Dendritic cell treated with granulocyte-macrophage colony-stimulating factor and Interleukin-4, amounts not matched to agents 40 ng/mL and 50 ng/mL, for 4 days (primary cell): ENCODE measurements around the gene ZNF557.
"Not testable (repeated sequence)": the region's sequence is repeated elsewhere in the genome, so short reads cannot be mapped to it uniquely, and the experiment has no call there.

ENCODE experiments used
- H3K27ac Mint-ChIP-seq: one replicate; pipeline ENCODE4 v1.8.0; 2022; ENCODE audit warnings: mild to moderate bottlenecking, mixed read lengths
- H3K27me3 Mint-ChIP-seq: one replicate; pipeline ENCODE4 v1.8.0; 2022; ENCODE audit warnings: mild to moderate bottlenecking, mixed read lengths
- H3K36me3 Mint-ChIP-seq: one replicate; pipeline ENCODE4 v1.8.0; 2022; ENCODE audit warnings: low read depth, mixed read lengths
- H3K4me1 Mint-ChIP-seq: one replicate; pipeline ENCODE4 v1.8.0; 2022; ENCODE audit warnings: low read depth, mixed read lengths
- H3K4me3 Mint-ChIP-seq: one replicate; pipeline ENCODE4 v1.8.0; 2022; ENCODE audit warnings: mild to moderate bottlenecking, moderate library complexity, mixed read lengths
- H3K9me3 Mint-ChIP-seq: one replicate; pipeline ENCODE4 v1.8.0; 2022; ENCODE audit warnings: mixed read lengths
- intact Hi-C: fragments of 100-400 bp; cut with micrococcal nuclease; formaldehyde crosslinking; loops from one replicate; pipeline ENCODE4 v1.15.0; 2022

Gene ZNF557

GRCh38 chr19:7063339-7063738, 6.2 kb upstream of the ZNF557 start:
- no peaks in the 10 kb centered on the region for H3K36me3 Mint-ChIP-seq
- no peaks in the 10 kb centered on the region for H3K4me1 Mint-ChIP-seq
- intact Hi-C loops: no loop called here
- no peaks in the 10 kb centered on the region for H3K27me3 Mint-ChIP-seq
- no peak overlapping the region for H3K27ac Mint-ChIP-seq
- H3K4me3 Mint-ChIP-seq: no peak overlapping the region
- no peaks in the 10 kb centered on the region for H3K9me3 Mint-ChIP-seq

- Mint-ChIP-seq H3K9me3 (no peaks in the 10 kb centered on the region), H3K27me3 (no peaks in the 10 kb centered on the region), H3K36me3 (no peaks in the 10 kb centered on the region), H3K27ac (peak overlapping the region; percentile 5), H3K4me3 (no peak overlapping the region), H3K4me1 (peaks cover 3% of the 10 kb centered on the region)
- intact Hi-C loops: no loop called here
These were observed 5.6 kb upstream of the ZNF557 start for GRCh38 chr19:7063764-7064418.

DNA sequence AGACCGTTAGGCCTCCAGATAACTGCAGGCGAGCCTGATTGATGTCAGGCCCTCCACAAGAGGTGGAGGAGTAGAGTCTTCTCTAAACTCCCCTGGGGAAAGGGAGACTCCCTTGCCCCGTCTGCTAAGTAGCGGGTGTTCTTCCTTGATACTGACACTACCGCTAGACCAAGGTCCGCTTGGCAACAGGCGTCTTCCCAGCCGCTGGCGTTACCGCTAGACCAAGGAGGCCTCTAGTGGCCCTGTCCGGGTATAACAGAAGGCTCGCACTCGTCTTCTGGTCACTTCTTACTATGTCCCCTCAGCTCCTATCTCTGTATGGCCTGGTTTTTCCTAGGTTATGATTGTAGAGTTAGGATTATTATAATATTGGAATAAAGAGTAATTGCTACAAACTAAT, 2.4 kb upstream of the ZNF557 start:
- H3K27ac Mint-ChIP-seq, H3K27me3 Mint-ChIP-seq, H3K4me3 Mint-ChIP-seq, H3K9me3 Mint-ChIP-seq, intact Hi-C loops: not testable (repeated sequence)
- peaks cover 11% of the 10 kb centered on the region for H3K4me1 Mint-ChIP-seq
- peaks cover 25% of the 10 kb centered on the region for H3K36me3 Mint-ChIP-seq

GRCh38 chr19:7067716-7068115, 1.8 kb upstream of the ZNF557 start:
- intact Hi-C loops: no loop called here
- Mint-ChIP-seq H3K4me3 (no peak overlapping the region), H3K9me3 (no peaks in the 10 kb centered on the region), H3K27me3 (no peaks in the 10 kb centered on the region), H3K4me1 (peaks cover 11% of the 10 kb centered on the region), H3K36me3 (peaks cover 31% of the 10 kb centered on the region), H3K27ac (no peak overlapping the region)

- no peaks in the 10 kb centered on the region for H3K9me3 Mint-ChIP-seq
- H3K4me1 Mint-ChIP-seq: peaks cover 11% of the 10 kb centered on the region
- no peaks in the 10 kb centered on the region for H3K27me3 Mint-ChIP-seq
- H3K4me3 Mint-ChIP-seq: peak overlapping the region; percentile 97
- H3K36me3 Mint-ChIP-seq: peaks cover 40% of the 10 kb centered on the region
- peak overlapping the region; percentile 97 for H3K27ac Mint-ChIP-seq
- intact Hi-C loops: no loop called here
These were observed 904 bp upstream of the ZNF557 start for GRCh38 chr19:7068599-7068998.

GRCh38 chr19:7069904-7070226, 362 bp downstream of the ZNF557 start:
- H3K9me3 Mint-ChIP-seq: peaks cover 9% of the 10 kb centered on the region
- peaks cover 11% of the 10 kb centered on the region for H3K4me1 Mint-ChIP-seq
- peak overlapping the region; percentile 97 for H3K27ac Mint-ChIP-seq
- intact Hi-C loops: no loop called here
- no peaks in the 10 kb centered on the region for H3K27me3 Mint-ChIP-seq
- peak overlapping the region; percentile 97 for H3K4me3 Mint-ChIP-seq
- peaks cover 53% of the 10 kb centered on the region for H3K36me3 Mint-ChIP-seq

DNA sequence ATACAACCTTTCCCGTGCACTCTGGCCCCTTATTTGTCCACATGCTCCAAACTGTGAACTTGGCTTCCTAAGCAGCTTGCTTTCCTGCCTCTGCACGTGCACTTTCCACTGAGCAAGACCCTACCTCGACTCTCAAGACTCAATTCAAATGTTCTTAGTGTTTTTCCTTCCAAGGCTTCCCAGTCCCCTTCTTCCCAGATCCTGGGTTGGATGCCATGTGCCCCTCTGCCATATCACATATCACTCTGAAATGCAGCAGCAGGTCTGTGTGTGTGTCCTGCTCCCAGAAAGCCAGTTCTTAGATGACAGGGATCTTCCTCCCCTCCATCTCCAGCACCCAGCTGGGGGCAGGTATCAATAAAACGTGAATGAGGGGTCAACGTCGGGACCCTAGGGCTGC, 3.0 kb downstream of the ZNF557 start:
- intact Hi-C loops: no loop called here
- H3K36me3 Mint-ChIP-seq: peaks cover 80% of the 10 kb centered on the region
- peaks cover 11% of the 10 kb centered on the region for H3K4me1 Mint-ChIP-seq
- H3K27ac Mint-ChIP-seq: no peak overlapping the region
- peaks cover 36% of the 10 kb centered on the region for H3K9me3 Mint-ChIP-seq
- no peak overlapping the region for H3K4me3 Mint-ChIP-seq
- H3K27me3 Mint-ChIP-seq: no peaks in the 10 kb centered on the region

- peaks cover 96% of the 10 kb centered on the region for H3K36me3 Mint-ChIP-seq
- H3K9me3 Mint-ChIP-seq: peaks cover 58% of the 10 kb centered on the region
- no peak overlapping the region for H3K4me3 Mint-ChIP-seq
- H3K4me1 Mint-ChIP-seq: peaks cover 5% of the 10 kb centered on the region
- no peak overlapping the region for H3K27ac Mint-ChIP-seq
- intact Hi-C loops: no loop called here
- no peaks in the 10 kb centered on the region for H3K27me3 Mint-ChIP-seq
These were observed 5.3 kb downstream of the ZNF557 start for GRCh38 chr19:7074705-7075282.

- Mint-ChIP-seq H3K9me3 (peaks cover 72% of the 10 kb centered on the region), H3K27me3 (no peaks in the 10 kb centered on the region), H3K27ac (no peak overlapping the region), H3K4me1 (peaks cover 5% of the 10 kb centered on the region), H3K4me3 (no peak overlapping the region), H3K36me3 (peaks cover 100% of the 10 kb centered on the region)
- intact Hi-C loops: no loop called here
These were observed 6.6 kb downstream of the ZNF557 start for GRCh38 chr19:7076151-7076550.

DNA sequence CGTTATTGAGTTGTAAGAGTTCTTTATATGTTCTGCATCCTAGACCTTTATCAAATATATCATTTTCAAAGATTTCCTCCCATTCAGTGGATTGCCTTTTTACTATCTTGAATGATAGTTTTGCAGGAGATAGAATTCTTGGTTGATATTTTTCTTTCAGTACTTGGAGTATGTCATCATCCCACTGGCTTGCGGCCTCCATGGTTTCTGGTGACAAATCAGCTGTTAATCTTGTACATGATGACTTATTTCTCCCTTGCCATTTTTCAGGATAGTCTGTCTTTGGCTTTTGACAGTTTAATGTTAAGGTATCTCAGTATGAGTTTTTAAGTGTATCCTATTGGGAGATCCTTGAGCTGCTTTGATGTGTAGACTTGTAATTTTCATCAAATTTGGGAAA, 8.5 kb downstream of the ZNF557 start:
- Mint-ChIP-seq H3K36me3 (peaks cover 100% of the 10 kb centered on the region), H3K9me3 (peaks cover 85% of the 10 kb centered on the region), H3K4me3 (no peak overlapping the region), H3K4me1 (no peaks in the 10 kb centered on the region), H3K27me3 (no peaks in the 10 kb centered on the region), H3K27ac (no peak overlapping the region)
- intact Hi-C loops: no loop called here

DNA sequence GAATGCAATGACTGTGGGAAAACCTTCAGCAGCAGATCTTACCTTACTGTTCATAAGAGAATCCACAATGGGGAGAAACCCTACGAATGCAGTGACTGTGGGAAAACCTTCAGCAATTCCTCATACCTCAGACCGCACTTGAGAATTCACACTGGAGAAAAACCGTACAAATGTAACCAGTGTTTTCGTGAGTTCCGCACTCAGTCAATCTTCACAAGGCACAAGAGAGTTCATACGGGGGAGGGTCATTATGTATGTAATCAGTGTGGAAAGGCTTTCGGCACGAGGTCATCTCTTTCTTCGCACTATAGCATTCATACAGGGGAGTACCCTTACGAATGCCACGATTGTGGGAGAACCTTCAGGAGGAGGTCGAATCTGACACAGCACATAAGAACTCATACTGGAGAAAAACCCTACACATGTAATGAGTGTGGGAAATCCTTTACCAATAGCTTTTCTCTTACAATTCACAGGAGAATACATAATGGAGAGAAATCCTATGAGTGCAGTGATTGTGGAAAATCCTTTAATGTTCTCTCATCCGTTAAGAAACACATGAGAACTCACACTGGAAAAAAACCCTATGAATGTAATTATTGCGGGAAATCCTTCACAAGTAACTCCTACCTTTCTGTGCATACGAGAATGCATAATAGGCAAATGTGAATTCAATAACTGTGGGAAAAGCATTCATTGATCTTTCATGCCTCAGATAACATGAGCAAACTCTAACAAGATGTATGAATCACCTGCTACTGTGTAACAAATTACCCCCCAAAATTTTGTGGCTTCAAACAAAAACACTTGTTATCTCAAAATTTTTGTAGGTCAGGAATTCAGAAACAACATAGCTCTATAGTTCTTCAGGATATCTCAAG, 13.8 kb downstream of the ZNF557 start:
- Mint-ChIP-seq H3K27me3 (no peaks in the 10 kb centered on the region), H3K4me1 (no peaks in the 10 kb centered on the region), H3K36me3 (peaks cover 65% of the 10 kb centered on the region), H3K27ac (no peak overlapping the region), H3K4me3 (no peak overlapping the region), H3K9me3 (peaks cover 82% of the 10 kb centered on the region)
- intact Hi-C loops: no loop called here

- H3K4me1 Mint-ChIP-seq: no peaks in the 10 kb centered on the region
- peaks cover 15% of the 10 kb centered on the region for H3K36me3 Mint-ChIP-seq
- H3K4me3 Mint-ChIP-seq: no peak overlapping the region
- H3K27me3 Mint-ChIP-seq: no peaks in the 10 kb centered on the region
- intact Hi-C loops: no loop called here
- H3K27ac Mint-ChIP-seq: no peak overlapping the region
- peaks cover 91% of the 10 kb centered on the region for H3K9me3 Mint-ChIP-seq
These were observed 19.5 kb downstream of the ZNF557 start for GRCh38 chr19:7088999-7089398.

GRCh38 chr19:7098096-7098495, 28.6 kb downstream of the ZNF557 start:
- peaks cover 46% of the 10 kb centered on the region for H3K36me3 Mint-ChIP-seq
- peaks cover 22% of the 10 kb centered on the region for H3K4me1 Mint-ChIP-seq
- peaks cover 7% of the 10 kb centered on the region for H3K27me3 Mint-ChIP-seq
- peak overlapping the region; percentile 99 for H3K27ac Mint-ChIP-seq
- H3K9me3 Mint-ChIP-seq: peaks cover 51% of the 10 kb centered on the region
- peak overlapping the region; percentile 92 for H3K4me3 Mint-ChIP-seq
- intact Hi-C loops: no loop called here
